Esophagus (tissue), 2 donors: ENCODE results near the gene CCDC185. TPM values are rescaled to one million over a fixed set of nuclear protein-coding genes. Genes with fewer than 3 reads are reported as not detected.
A peak's percentile ranks its signal among the peaks of the same experiment; 100 is the strongest.

Experiments used
- H3K27ac ChIP-seq, 2 donors: one replicate each; pipeline ENCODE4 v1.5.1; 2013; ENCODE audit warnings: low read depth in 2 of 2, mild to moderate bottlenecking in 2 of 2, inconsistent platforms in 1 of 2, low read length in 1 of 2, moderate library complexity in 1 of 2
- H3K27me3 ChIP-seq, 2 donors: one replicate each; pipeline ENCODE4 v1.6.1; 2013; ENCODE audit warnings: low read length in 2 of 2, control low read depth in 1 of 2, mild to moderate bottlenecking in 1 of 2; ENCODE audit not compliant: insufficient read depth in 2 of 2, control insufficient read depth in 1 of 2
- H3K36me3 ChIP-seq, 2 donors: one replicate each; pipeline ENCODE4 v1.6.1; 2013; ENCODE audit warnings: low read length in 1 of 2; ENCODE audit not compliant: control insufficient read depth in 2 of 2, insufficient read depth in 2 of 2
- H3K4me1 ChIP-seq, 2 donors: one replicate each; pipeline ENCODE4 v1.6.1; 2013; ENCODE audit warnings: low read length in 1 of 2; ENCODE audit not compliant: control insufficient read depth in 2 of 2, insufficient read depth in 2 of 2
- H3K4me3 ChIP-seq, 2 donors: one replicate each; pipeline ENCODE4 v1.5.1; 2013; ENCODE audit warnings: low read length in 2 of 2, mild to moderate bottlenecking in 2 of 2, low read depth in 1 of 2, moderate library complexity in 1 of 2
- H3K9me3 ChIP-seq, 2 donors: one replicate each; pipeline ENCODE4 v1.6.1; 2013; ENCODE audit warnings: mild to moderate bottlenecking in 2 of 2, low read depth in 1 of 2, low read length in 1 of 2, moderate library complexity in 1 of 2; ENCODE audit not compliant: control insufficient read depth in 2 of 2, insufficient read depth in 1 of 2
- WGBS, 2 donors: extraction: QIAGEN DNeasy Blood & Tissue Kit; methylation state at CpG; one replicate each; pipeline ENCODE4 v1.1.7; 2013; 5-methylcytosine and 5-hydroxymethylcytosine counted together
- polyA plus RNA-seq, 2 donors: library from polyadenylated mRNA; stranded (reverse); fragments of 200-250 nt; gene quantifications; one replicate each; pipeline ENCODE4 v1.2.3, GENCODE V29; 2013
- donor health status: healthy with polysubstance abuse.
- donor health status: Bipolar disorder and iron deficiency.

Gene CCDC185
- polyA plus RNA-seq, 2 donors, result 0.04 TPM

DNA sequence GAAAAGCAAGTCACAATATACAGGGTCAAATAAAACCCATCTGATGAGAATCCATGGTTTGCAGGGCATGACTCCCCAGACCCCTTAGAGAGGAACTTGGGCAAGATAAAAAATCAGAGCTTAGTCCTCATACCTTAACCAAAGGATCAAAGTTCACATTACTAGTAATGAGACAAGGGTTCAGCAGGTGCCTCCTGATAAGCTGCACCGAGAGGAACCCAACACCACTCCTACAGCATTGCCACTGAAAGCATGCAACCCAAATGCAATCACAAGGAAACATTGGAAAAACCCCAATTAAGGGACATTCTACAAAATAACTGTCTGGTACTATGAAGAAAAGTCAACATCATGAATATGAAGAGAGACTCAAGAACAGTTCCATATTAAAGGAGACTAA lies 29.7 kb downstream of the CCDC185 start:
- H3K4me1 ChIP-seq, result peaks cover 0 to 16% of the 10 kb centered on the region in 2 donors
- WGBS, 2 donors, result 48 to 82% methylated on average over 1 of the region's 1 CpG

DNA sequence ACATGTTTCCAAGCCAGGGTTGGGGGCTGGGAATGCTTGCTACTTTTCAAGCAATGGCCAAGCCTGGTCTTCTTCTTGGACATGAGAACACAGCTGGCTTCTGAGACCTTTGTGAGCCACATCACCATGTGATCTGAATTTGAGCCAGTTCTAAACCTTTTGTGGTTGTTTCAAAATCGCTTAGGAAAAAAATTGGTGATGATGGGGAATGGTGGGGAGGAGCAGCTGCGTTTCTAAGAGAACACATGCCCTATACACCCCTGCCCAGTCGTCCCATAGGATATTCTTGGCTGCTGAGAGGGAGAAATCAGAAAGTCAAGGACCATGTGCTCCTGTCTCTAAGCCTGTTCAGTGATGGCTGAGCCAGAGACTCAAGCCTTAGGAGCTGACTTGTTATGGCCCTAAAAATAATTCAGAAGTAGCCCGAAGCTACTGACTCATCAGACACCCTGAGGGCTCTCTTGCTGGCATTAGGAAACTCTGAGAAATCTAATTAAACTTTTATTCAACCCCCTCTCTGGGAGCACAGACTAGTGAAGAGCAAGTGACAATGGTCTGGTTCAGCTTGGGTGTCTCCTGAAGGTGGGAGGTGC lies 30.5 kb downstream of the CCDC185 start:
- 32 to 38% methylated on average over 4 of the region's 4 CpGs for WGBS, 2 donors
- Histone ChIP-seq H3K27ac (no peak overlapping the region), H3K4me3 (no peak overlapping the region), H3K36me3 (no peaks in the 10 kb centered on the region), H3K9me3 (no peaks in the 10 kb centered on the region), H3K27me3 (no peaks in the 10 kb centered on the region), H3K4me1 (peaks cover 0 to 16% of the 10 kb centered on the region in 2 donors)

More for the DNA sequence above, 29.7 kb downstream of the CCDC185 start:
- Histone ChIP-seq H3K9me3 (no peaks in the 10 kb centered on the region), H3K36me3 (no peaks in the 10 kb centered on the region), H3K27ac (no peak overlapping the region), H3K4me3 (no peak overlapping the region), H3K27me3 (no peaks in the 10 kb centered on the region)

- H3K4me3 ChIP-seq, result no peak overlapping the region
- H3K36me3 ChIP-seq, result no peaks in the 10 kb centered on the region
- H3K27ac ChIP-seq, result no peak overlapping the region
- H3K4me1 ChIP-seq, result peaks cover 4 to 24% of the 10 kb centered on the region in 2 donors
- no peaks in the 10 kb centered on the region for H3K9me3 ChIP-seq
- H3K27me3 ChIP-seq, result no peaks in the 10 kb centered on the region
- WGBS, 2 donors, result 62 to 76% methylated on average over 5 of the region's 5 CpGs
These were observed 32.3 kb downstream of the CCDC185 start for GRCh38 chr1:223425550-223425949.

DNA sequence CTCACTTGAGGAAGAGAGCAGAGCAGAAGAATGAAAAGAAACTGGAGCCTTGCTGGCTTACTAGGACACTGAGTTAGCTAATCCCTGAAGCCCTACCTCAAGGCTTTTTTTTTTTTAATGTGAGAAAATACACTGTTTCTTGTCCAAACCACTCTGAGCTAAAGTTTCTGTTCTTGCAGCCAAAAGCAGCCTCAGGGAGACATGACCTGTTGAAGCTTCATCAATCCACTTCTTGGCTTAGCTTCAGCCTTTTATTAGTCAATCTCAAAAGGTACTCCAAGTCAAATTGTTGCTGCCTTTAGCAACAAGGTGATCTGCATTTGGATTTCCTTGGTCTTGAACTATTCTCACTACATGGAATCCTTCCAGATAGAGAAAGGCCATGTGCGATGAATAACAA lies 33.7 kb downstream of the CCDC185 start:
- H3K27ac ChIP-seq, result peak overlapping the region in 1 of 2 donors; percentile 52
- WGBS, 2 donors, result 49 to 61% methylated on average over 1 of the region's 1 CpG

DNA sequence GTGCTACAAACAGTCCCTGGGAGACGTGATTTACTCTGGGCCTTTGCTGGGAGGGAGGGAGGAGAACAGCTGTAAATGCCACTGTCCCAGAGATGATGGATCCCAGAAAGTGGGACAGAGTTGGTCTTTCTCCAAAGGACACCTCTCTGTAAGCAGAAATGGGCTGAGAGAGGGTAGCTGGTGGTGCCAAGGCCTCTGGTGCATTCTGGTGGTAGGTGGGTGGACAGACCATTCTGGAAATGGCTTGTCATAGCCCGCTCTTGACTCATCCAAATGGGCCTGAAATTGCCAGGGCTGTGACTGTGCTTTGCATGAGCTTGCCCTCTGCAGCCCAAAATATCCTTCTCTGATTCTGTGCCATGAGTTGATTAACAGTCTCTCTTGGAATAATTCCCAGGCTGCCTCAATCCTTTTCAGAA lies 36.1 kb downstream of the CCDC185 start:
- no peaks in the 10 kb centered on the region for H3K9me3 ChIP-seq
- no peaks in the 10 kb centered on the region for H3K36me3 ChIP-seq
- H3K27ac ChIP-seq, result peak overlapping the region; percentile 77 to 84
- whole genome bisulfite sequencing, 2 donors, result 29 to 58% methylated on average over 2 of the region's 2 CpGs
- peaks cover 4 to 24% of the 10 kb centered on the region in 2 donors for H3K4me1 ChIP-seq
- no peaks in the 10 kb centered on the region for H3K27me3 ChIP-seq
- no peak overlapping the region for H3K4me3 ChIP-seq

More for the DNA sequence above, 33.7 kb downstream of the CCDC185 start:
- no peak overlapping the region for H3K4me3 ChIP-seq
- no peaks in the 10 kb centered on the region for H3K36me3 ChIP-seq
- H3K4me1 ChIP-seq, result peaks cover 4 to 24% of the 10 kb centered on the region in 2 donors
- no peaks in the 10 kb centered on the region for H3K9me3 ChIP-seq
- no peaks in the 10 kb centered on the region for H3K27me3 ChIP-seq

DNA sequence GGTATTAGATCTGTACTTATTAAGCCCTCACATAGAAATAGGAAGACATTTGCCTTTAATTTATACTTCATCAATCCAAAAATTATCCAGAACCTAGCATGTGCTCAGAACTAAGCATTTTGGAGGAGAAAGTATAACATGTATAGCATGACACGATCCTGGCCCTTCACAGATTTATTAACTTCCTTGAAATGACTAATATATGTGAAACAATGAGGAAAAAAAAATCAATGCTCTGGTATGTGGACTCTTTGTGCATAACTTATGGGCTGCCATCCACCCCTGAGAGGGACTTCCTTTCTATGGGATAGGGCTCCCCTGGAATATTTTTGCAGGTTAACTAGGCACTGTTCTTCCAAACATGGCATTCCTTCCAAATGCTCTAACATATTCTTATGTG lies 36.6 kb downstream of the CCDC185 start:
- 15 to 37% methylated on average over 1 of the region's 1 CpG for WGBS, 2 donors
- H3K27ac ChIP-seq, result peak overlapping the region; percentile 77 to 81

GRCh38 chr1:223430236-223430635 lies 37.0 kb downstream of the CCDC185 start:
- H3K27me3 ChIP-seq, result no peaks in the 10 kb centered on the region
- no peaks in the 10 kb centered on the region for H3K9me3 ChIP-seq
- 19 to 25% methylated on average over 1 of the region's 1 CpG for WGBS, 2 donors
- H3K4me3 ChIP-seq, result no peak overlapping the region
- H3K4me1 ChIP-seq, result peaks cover 4 to 24% of the 10 kb centered on the region in 2 donors
- peak overlapping the region; percentile 76 to 81 for H3K27ac ChIP-seq
- no peaks in the 10 kb centered on the region for H3K36me3 ChIP-seq

More for the DNA sequence above, 36.6 kb downstream of the CCDC185 start:
- no peaks in the 10 kb centered on the region for H3K9me3 ChIP-seq
- H3K36me3 ChIP-seq, result no peaks in the 10 kb centered on the region
- H3K4me3 ChIP-seq, result no peak overlapping the region
- H3K4me1 ChIP-seq, result peaks cover 4 to 24% of the 10 kb centered on the region in 2 donors
- no peaks in the 10 kb centered on the region for H3K27me3 ChIP-seq

DNA sequence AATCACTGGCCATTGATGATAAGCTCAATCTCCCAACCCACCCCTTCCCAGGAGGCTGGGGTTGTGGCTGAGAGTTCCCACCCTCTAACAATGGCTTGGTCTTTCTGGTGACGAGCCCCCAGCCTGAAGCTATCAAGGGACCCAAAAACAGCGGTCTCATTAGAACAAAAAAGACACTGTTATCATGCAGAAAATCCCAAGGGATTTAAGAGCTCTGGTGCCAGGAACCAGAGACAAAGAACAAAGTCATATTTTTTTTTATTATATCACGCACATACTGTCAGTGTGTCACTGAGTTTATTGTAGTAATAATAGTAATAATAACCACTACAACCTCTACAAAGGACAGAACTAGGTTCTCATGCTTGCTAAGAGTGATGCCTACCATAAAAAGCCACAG lies 43.9 kb downstream of the CCDC185 start:
- Histone ChIP-seq H3K9me3 (no peaks in the 10 kb centered on the region), H3K4me1 (no peaks in the 10 kb centered on the region), H3K27me3 (no peaks in the 10 kb centered on the region), H3K36me3 (no peaks in the 10 kb centered on the region), H3K4me3 (no peak overlapping the region), H3K27ac (no peak overlapping the region)
- WGBS, 2 donors, result 70 to 77% methylated on average over 3 of the region's 3 CpGs

DNA sequence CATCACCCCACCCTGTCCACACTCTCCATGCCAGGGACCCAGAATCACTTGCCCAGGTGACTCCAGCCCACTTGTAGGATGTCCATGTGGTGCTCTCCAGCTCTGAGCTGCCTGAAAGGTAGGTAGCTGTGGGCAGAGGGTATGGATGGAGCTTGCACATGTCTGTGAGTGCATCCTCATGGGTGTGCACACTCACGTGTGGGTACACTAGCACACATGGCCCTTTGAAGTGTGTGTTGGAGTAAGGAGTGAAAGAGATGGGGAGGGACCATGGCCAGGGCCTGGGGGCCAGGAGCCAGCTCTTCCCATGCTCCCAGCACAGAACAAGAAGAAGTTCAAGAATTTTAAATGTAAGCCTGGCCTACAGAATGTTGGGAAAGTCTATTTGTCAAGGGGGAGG lies 50.2 kb downstream of the CCDC185 start:
- H3K27ac ChIP-seq, result no peak overlapping the region
- no peaks in the 10 kb centered on the region for H3K27me3 ChIP-seq
- no peaks in the 10 kb centered on the region for H3K36me3 ChIP-seq
- peaks cover 0 to 7% of the 10 kb centered on the region in 2 donors for H3K9me3 ChIP-seq
- H3K4me3 ChIP-seq, result no peak overlapping the region
- WGBS, 2 donors, result 98 to 100% methylated on average over 1 of the region's 1 CpG
- no peaks in the 10 kb centered on the region for H3K4me1 ChIP-seq

DNA sequence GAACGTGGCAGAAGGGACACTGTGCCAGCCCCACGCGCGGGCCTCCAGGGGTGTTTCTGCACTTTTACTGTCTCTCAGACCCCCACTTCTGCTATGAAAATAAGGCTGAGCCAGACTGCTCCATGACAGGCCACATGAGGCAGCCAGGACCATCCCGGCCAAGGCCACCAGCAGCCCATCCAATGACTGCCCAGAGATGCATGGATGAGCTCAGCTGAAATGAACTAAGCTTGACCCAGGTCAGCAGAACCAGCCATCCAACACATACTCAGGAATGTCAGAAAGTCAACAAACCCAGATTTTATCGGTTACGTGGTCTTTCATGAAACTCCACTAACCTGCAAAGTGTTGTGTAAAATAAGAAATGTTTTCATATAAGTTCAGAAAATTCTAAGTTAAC lies 51.2 kb downstream of the CCDC185 start:
- Histone ChIP-seq H3K36me3 (no peaks in the 10 kb centered on the region), H3K27ac (no peak overlapping the region), H3K9me3 (peaks cover 0 to 7% of the 10 kb centered on the region in 2 donors), H3K4me3 (no peak overlapping the region), H3K27me3 (no peaks in the 10 kb centered on the region), H3K4me1 (no peaks in the 10 kb centered on the region)
- WGBS, 2 donors, result 86 to 96% methylated on average over 7 of the region's 7 CpGs
